ENCODE results near the gene LRTM2.

Gene LRTM2

DNA sequence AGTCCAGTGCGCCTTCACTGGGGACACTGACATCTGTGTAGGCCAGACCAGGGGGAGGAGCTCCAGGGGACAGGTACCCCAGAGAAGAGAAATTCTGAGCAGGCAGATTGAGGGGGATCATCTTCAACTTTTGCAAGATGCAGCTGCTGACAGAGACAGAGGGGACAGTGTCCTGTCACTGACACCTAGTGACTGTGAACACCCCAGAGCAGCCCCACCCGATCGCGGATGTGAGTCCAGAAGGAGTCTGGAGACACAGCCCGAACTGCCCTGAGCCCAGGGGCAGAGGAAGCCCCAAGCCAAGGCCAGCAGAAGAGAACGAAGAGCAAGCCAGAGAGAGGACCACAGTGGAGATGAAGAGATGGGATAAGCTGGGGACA lies 21.7 kb upstream of the LRTM2 start:
- H3K36me3 ChIP-seq (ENCODE audit: control insufficient read depth, insufficient read depth, low read length): no peaks in the 10 kb centered on the region
- no peak overlapping the region for H3K4me3 ChIP-seq (ENCODE audit: extremely low read depth, insufficient read depth, low read length, poor library complexity, severe bottlenecking)
- peaks cover 4% of the 10 kb centered on the region for H3K4me1 ChIP-seq (ENCODE audit: control insufficient read depth, insufficient read depth, low read length, poor library complexity, severe bottlenecking)
- H3K9me3 ChIP-seq (ENCODE audit: control insufficient read depth, low read length): no peaks in the 10 kb centered on the region
- no peak overlapping the region for H3K27ac ChIP-seq (ENCODE audit: low read depth, low read length, severe bottlenecking)
- 91 to 97% methylated on average over 6 of the region's 6 CpGs for WGBS, 2 experiments (ENCODE audit: insufficient coverage in 2 of 2)

DNA sequence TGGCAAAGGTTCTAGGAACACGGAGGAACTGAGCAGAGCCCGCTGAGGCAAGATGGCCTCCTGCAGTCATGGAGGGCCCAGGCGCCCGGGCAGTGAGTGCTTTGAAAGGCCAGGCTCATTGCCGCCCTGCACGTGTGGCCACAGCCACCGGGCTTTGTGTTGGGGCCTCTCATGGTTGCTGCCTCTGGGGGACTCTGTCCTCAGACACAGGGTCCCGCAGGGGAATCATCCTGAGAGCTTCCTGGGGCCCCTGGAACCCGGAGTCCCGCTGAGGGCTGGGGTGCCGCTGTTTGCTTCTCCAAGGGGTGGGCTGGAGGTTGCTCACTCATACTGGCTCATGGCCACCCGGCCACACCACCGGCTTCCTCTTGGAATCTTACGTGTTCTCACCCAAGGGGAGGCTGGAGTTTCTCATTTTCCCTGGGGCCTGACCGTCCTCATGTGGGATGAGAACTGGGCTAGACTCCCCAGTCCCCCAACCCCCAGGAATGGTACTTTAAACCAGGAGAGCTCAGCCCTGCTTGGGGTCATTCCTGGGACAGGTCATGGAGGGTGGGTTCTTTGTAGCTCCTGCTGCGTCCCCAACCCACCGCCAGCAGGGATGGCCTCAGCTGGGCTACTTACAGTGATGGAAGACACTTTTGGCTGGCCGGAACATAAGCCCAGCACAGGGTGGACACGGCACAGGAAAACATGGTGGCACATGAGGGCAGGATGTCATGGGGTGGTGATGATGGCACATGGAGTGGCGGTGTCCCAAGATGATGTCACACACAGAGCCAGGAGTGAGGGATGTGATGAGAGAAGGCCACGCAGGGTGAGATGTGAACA lies 21.1 kb upstream of the LRTM2 start:
- no peak overlapping the region for H3K27ac ChIP-seq (ENCODE audit: low read depth, low read length, severe bottlenecking)
- H3K9me3 ChIP-seq (ENCODE audit: control insufficient read depth, low read length): no peaks in the 10 kb centered on the region
- no peaks in the 10 kb centered on the region for H3K36me3 ChIP-seq (ENCODE audit: control insufficient read depth, insufficient read depth, low read length)
- WGBS, 2 experiments (ENCODE audit: insufficient coverage in 2 of 2): 90 to 91% methylated on average over 17 to 20 of the region's 21 CpGs
- no peak overlapping the region for H3K4me3 ChIP-seq (ENCODE audit: extremely low read depth, insufficient read depth, low read length, poor library complexity, severe bottlenecking)
- peaks cover 4% of the 10 kb centered on the region for H3K4me1 ChIP-seq (ENCODE audit: control insufficient read depth, insufficient read depth, low read length, poor library complexity, severe bottlenecking)

DNA sequence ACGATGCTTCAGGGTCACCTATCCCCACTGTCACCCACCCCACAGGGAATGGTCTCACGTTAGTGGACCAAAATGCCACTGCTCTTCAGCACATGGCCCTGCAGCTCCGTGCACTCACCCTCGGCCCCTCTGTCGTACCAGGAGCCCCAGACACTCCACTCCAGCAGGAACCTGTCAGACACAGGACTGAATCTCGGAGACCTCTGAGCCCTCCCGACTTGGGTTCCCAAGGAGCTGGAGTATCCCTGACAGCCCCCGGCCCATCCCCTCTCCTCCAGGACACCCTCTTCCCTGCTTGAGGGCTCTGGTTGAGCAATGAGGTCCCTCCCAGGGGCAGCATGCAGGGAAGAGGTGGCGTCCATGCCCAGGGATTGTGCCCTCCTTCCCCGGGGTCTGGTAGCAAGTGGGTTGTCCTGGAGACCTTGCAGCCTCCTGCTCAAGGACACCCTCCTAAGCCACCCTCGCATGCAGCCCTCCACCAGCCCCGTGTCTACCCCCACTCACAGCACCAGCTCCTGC lies 20.4 kb upstream of the LRTM2 start:
- no peaks in the 10 kb centered on the region for H3K36me3 ChIP-seq (ENCODE audit: control insufficient read depth, insufficient read depth, low read length)
- no peaks in the 10 kb centered on the region for H3K9me3 ChIP-seq (ENCODE audit: control insufficient read depth, low read length)
- peaks cover 2% of the 10 kb centered on the region for H3K4me1 ChIP-seq (ENCODE audit: control insufficient read depth, insufficient read depth, low read length, poor library complexity, severe bottlenecking)
- H3K4me3 ChIP-seq (ENCODE audit: extremely low read depth, insufficient read depth, low read length, poor library complexity, severe bottlenecking): no peak overlapping the region
- H3K27ac ChIP-seq (ENCODE audit: low read depth, low read length, severe bottlenecking): no peak overlapping the region
- WGBS, 2 experiments (ENCODE audit: insufficient coverage in 2 of 2): 91 to 94% methylated on average over 6 to 8 of the region's 12 CpGs

DNA sequence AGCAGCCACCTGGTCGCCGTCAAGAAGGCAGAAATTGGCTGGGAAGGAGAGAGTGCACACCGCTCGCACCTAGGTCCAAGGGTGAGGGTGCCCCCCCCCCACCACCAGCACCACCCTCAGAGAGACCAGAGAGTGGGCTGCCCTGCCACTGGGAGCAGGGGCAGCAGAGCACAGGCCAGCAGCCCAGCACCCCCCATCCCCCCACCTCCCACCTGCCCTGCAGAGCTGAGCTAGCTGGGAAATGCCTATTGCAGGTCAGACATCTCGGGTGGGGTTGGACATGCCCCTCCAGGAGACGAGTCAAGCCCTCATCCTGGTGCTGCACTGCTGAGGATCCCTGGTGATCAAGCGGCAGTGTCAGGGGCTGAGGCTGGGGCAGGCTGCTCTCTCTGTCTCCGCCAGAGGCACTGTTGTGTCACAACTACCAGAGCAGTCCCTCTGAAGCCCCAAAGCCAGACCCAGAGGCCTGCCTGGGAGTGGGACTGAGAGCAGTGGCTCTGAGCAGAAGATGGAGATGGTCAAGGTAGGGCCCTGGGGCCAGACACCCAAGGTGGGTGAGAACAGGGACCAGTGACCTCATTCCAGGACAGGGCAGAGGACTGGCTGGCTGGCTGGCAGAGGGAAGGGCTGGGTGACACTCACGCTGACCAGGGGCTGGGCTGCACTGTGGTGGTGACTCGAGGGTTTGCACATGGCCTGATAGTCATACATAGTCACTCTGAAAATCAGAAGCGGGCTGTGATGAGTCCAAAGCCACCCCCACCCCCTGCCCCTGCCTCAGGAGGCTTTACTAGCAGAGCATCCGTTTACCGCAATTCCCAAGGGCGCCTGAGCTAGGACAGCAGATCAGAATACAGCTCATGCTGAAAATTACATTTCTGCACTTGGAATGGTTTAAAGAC lies 19.7 kb upstream of the LRTM2 start:
- WGBS, 2 experiments (ENCODE audit: insufficient coverage in 2 of 2): 66 to 82% methylated on average over 8 to 10 of the region's 14 CpGs
- Histone ChIP-seq H3K36me3 (ENCODE audit: control insufficient read depth, insufficient read depth, low read length) (no peaks in the 10 kb centered on the region), H3K27ac (ENCODE audit: low read depth, low read length, severe bottlenecking) (no peak overlapping the region), H3K9me3 (ENCODE audit: control insufficient read depth, low read length) (no peaks in the 10 kb centered on the region), H3K4me1 (ENCODE audit: control insufficient read depth, insufficient read depth, low read length, poor library complexity, severe bottlenecking) (peaks cover 2% of the 10 kb centered on the region), H3K4me3 (ENCODE audit: extremely low read depth, insufficient read depth, low read length, poor library complexity, severe bottlenecking) (no peak overlapping the region)

DNA sequence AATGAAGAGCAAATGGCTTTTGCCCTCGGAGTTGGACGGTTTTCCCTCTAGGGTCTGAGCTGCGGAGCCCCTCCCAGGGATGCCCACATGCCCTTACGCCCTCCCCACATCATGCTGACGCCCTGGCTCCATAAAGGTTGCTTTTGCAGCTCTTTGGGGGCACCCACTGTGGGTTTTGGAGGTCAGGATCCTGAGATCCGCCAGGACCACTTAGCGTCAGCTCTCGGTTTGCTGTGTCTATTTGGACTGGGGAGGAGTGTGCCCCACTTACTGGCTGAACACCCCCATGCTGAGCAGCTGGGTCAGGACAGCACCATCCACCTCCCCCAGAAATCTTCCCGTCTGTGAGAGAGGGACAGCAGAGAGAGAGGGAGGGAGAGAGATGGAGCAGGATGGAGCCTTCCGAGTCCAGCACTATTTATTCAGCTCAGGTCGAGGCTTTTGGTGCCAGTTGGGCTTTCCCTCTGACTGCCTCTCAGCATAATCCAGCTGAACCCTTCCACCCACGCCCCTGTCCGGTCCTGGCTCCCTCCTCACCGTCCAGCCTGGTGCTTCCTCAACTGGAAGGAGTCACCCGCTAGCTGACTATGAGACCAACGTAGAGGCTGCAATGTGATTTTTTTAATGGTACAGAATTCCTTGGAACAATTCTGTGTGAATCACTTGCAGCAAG lies 18.9 kb upstream of the LRTM2 start:
- no peaks in the 10 kb centered on the region for H3K9me3 ChIP-seq (ENCODE audit: control insufficient read depth, low read length)
- no peak overlapping the region for H3K4me3 ChIP-seq (ENCODE audit: extremely low read depth, insufficient read depth, low read length, poor library complexity, severe bottlenecking)
- no peaks in the 10 kb centered on the region for H3K36me3 ChIP-seq (ENCODE audit: control insufficient read depth, insufficient read depth, low read length)
- 88 to 92% methylated on average over 9 to 12 of the region's 16 CpGs for WGBS, 2 experiments (ENCODE audit: insufficient coverage in 2 of 2)
- no peak overlapping the region for H3K27ac ChIP-seq (ENCODE audit: low read depth, low read length, severe bottlenecking)
- H3K4me1 ChIP-seq (ENCODE audit: control insufficient read depth, insufficient read depth, low read length, poor library complexity, severe bottlenecking): peaks cover 2% of the 10 kb centered on the region

DNA sequence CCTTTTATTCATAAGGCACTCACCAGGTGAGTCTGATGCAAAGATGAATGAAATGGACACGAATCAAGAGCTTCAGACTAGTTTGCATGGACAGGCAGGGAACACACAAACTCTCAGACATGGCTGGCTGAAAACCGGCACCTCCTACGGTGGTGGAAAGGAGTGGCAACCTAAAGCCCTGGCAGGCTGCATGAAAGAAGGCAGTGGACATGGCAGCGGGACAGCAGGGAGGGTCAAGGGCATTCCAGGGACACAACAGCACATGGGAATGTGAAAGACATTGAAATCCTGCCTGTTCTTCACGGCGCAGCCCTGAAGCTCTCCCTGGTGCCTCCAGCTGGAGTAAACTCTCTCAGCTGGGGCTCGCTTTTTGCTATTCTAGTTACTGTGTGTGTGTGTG lies 16.6 kb upstream of the LRTM2 start:
- H3K27ac ChIP-seq (ENCODE audit: low read depth, low read length, severe bottlenecking): no peak overlapping the region
- no peaks in the 10 kb centered on the region for H3K9me3 ChIP-seq (ENCODE audit: control insufficient read depth, low read length)
- H3K4me3 ChIP-seq (ENCODE audit: extremely low read depth, insufficient read depth, low read length, poor library complexity, severe bottlenecking): no peak overlapping the region
- peaks cover 2% of the 10 kb centered on the region for H3K4me1 ChIP-seq (ENCODE audit: control insufficient read depth, insufficient read depth, low read length, poor library complexity, severe bottlenecking)
- no peaks in the 10 kb centered on the region for H3K36me3 ChIP-seq (ENCODE audit: control insufficient read depth, insufficient read depth, low read length)
- 86 to 90% methylated on average over 4 of the region's 7 CpGs for WGBS, 2 experiments (ENCODE audit: insufficient coverage in 2 of 2)

DNA sequence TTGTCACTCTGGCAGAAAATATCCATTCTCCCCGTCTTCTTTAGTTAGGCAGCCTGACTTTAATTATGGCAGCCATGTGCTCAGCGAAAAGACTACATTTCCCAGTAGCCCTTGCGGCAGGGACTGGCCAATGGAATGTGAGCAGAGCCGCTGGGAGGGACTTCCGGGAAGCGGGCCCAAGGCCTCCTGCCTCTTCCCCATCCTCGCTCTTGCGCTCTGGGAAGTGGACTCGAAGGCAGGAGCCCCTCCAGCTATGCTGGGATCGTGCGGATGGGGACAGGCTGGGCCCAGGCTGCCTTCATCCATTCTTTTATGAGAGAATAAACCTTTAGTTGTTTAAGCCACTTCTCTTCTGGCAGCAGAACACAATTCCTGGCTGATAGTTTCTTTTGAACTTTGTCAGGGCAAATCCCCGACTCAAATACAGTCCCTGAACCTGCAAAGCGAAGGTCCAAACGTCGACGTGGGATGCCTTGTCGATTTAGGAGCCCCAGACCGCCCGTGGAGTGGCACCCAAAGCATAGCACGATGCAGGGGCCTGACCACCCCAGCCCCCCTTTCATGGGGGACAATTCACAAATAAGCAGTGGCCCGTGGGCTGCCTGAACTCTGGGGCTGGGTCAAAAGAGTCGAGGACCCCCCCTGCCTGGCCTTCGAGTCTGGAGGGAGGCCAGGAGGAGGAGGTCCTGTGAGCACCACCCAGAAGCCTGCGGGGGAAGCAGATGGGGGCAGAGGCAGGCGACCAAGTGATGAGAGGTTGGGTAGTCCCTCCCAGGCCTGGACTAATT lies 15.6 kb upstream of the LRTM2 start:
- WGBS, 2 experiments (ENCODE audit: insufficient coverage in 2 of 2): 46 to 58% methylated on average over 19 to 25 of the region's 25 CpGs
- Histone ChIP-seq H3K4me3 (ENCODE audit: extremely low read depth, insufficient read depth, low read length, poor library complexity, severe bottlenecking) (no peak overlapping the region), H3K9me3 (ENCODE audit: control insufficient read depth, low read length) (no peaks in the 10 kb centered on the region), H3K4me1 (ENCODE audit: control insufficient read depth, insufficient read depth, low read length, poor library complexity, severe bottlenecking) (peaks cover 4% of the 10 kb centered on the region), H3K27ac (ENCODE audit: low read depth, low read length, severe bottlenecking) (no peak overlapping the region), H3K36me3 (ENCODE audit: control insufficient read depth, insufficient read depth, low read length) (no peaks in the 10 kb centered on the region)

DNA sequence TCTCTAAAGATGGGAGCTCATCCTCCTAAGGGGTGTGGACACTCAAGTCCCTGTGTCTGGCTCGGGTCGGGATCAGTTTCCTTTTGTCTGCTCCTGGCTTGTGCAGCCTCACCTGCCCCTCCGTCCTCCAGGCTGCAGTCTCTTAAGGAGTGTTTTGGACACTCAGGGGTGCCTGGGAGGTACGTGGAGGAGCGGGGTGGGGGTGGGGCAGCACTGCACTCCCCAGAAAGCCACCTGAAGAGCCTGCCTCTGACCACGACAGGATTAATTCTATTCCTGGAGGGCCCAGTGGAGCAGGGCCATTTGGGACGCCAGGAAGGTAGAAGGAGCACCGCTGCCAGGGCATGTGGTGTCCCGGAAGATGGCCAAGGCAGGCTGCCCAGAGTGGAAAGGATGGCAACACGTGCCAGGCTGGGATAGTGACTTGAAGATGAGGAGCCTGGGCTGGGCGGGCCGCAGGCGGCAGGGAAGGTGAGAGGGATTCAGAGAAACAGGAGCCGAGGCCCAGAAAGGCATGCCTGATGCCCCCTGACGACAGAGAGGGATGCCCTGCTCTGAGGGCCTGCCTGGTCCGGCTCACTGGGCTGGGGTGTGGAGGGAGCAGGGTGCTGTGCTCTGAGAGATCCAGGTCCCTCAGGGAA lies 14.8 kb upstream of the LRTM2 start:
- 91 to 94% methylated on average over 15 of the region's 16 CpGs for WGBS, 2 experiments (ENCODE audit: insufficient coverage in 2 of 2)
- Histone ChIP-seq H3K36me3 (ENCODE audit: control insufficient read depth, insufficient read depth, low read length) (no peaks in the 10 kb centered on the region), H3K27ac (ENCODE audit: low read depth, low read length, severe bottlenecking) (no peak overlapping the region), H3K9me3 (ENCODE audit: control insufficient read depth, low read length) (no peaks in the 10 kb centered on the region), H3K4me1 (ENCODE audit: control insufficient read depth, insufficient read depth, low read length, poor library complexity, severe bottlenecking) (peaks cover 11% of the 10 kb centered on the region), H3K4me3 (ENCODE audit: extremely low read depth, insufficient read depth, low read length, poor library complexity, severe bottlenecking) (no peak overlapping the region)

DNA sequence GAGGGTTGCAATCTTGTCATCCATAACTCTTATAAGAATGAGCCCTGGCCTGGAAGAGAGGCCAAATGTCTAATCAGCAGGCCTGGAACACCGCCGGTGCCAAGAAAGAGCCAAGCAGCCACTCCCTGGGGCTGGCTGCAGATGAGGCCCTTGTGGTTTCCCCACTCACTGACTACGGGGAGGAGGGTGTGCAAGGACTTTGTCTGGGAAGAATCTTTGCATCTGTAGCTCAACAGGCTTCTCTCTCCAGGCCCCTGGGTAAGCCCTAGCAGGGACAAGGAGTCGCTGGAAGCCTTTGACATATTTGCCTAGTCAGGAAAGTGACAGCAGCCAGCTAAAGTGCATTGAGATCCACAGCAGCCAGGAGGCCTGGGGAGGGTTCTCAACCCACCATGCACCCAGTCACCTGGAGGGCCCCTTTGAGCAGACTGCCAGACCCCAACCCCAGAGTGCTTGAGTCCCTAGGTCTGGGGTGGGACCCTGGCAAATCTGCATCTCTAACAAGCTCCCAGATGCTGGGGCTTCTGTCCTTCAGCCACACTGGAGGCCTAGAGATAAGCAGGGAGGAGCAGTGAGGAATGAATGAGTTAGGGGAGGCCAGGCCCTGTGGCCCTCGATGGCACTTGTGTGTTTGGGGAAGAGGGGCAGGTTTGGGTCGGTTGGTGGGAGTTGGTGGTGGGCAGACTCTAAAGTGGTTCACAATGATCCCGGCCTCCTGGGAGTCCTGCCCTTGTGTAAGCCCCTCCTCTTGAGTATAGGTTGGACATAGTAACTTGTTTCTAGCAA lies 13.9 kb upstream of the LRTM2 start:
- 94 to 95% methylated on average over 5 to 6 of the region's 7 CpGs for whole genome bisulfite sequencing, 2 experiments (ENCODE audit: insufficient coverage in 2 of 2)
- Histone ChIP-seq H3K27ac (ENCODE audit: low read depth, low read length, severe bottlenecking) (no peak overlapping the region), H3K9me3 (ENCODE audit: control insufficient read depth, low read length) (no peaks in the 10 kb centered on the region), H3K4me3 (ENCODE audit: extremely low read depth, insufficient read depth, low read length, poor library complexity, severe bottlenecking) (no peak overlapping the region), H3K36me3 (ENCODE audit: control insufficient read depth, insufficient read depth, low read length) (no peaks in the 10 kb centered on the region), H3K4me1 (ENCODE audit: control insufficient read depth, insufficient read depth, low read length, poor library complexity, severe bottlenecking) (peaks cover 12% of the 10 kb centered on the region)
